ENCODE results near the gene SGCD.

SGCD gene

GRCh38 chr5:156684216-156684615 lies 357.3 kb downstream of the SGCD start:
- FAIRE-seq = no peak
- TF ChIP-seq POU2F2 (IDR thresholded peaks at IDR 0.05; ENCODE audit: low read depth, low read length) = no peak
- DNase-seq (ENCODE audit: insufficient read length, low spot score) = no peak

GRCh38 chr5:156685481-156685880 lies 358.5 kb downstream of the SGCD start:
- no peak for FAIRE-seq
- TF ChIP-seq SPI1 (IDR thresholded peaks at IDR 0.05; ENCODE audit: low read depth, low read length) = no peak
- TF ChIP-seq POLR2A (IDR thresholded peaks at IDR 0.05; ENCODE audit: low read depth, low read length) = no peak
- TF ChIP-seq POU2F2 (IDR thresholded peaks at IDR 0.05; ENCODE audit: low read depth, low read length) = no peak
- TF ChIP-seq PAX5 (IDR thresholded peaks at IDR 0.05; ENCODE audit: insufficient read depth, low read length, severe bottlenecking) = no peak
- TF ChIP-seq TAF1 (IDR thresholded peaks at IDR 0.05; ENCODE audit: low read depth, low read length) = no peak
- no peak for TF ChIP-seq POLR2AphosphoS5 (IDR thresholded peaks at IDR 0.05; ENCODE audit: low read depth, low read length)
- DNase-seq (ENCODE audit: insufficient read length, low spot score) = no peak

DNA sequence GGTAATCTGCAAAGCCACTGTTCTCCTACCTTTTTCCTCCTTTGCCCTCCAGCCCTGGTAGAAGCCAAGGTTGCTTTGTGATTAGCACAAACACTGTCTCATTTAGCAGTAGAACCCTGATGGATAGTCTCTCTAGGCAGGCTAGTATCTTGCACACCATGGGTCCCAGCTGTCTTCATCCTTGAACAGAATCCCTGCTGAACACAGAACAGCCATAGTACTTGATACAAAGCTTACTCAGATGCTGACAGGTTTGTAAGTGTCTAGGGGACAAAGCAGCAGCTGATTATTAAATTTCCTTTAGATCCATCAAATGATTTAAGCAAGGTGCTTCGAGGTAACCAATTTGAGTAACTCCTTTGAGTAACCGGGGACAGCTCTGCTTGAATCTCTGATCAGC lies 359.4 kb downstream of the SGCD start:
- TF ChIP-seq SPI1 (IDR thresholded peaks at IDR 0.05; ENCODE audit: low read depth, low read length) = no peak
- TF ChIP-seq POLR2AphosphoS5 (IDR thresholded peaks at IDR 0.05; ENCODE audit: low read depth, low read length) = no peak
- TF ChIP-seq POU2F2 (IDR thresholded peaks at IDR 0.05; ENCODE audit: low read depth, low read length) = no peak
- no peak for TF ChIP-seq POLR2A (IDR thresholded peaks at IDR 0.05; ENCODE audit: low read depth, low read length)
- TF ChIP-seq TAF1 (IDR thresholded peaks at IDR 0.05; ENCODE audit: low read depth, low read length) = no peak
- TF ChIP-seq PAX5 (IDR thresholded peaks at IDR 0.05; ENCODE audit: insufficient read depth, low read length, severe bottlenecking) = no peak
- no peak for DNase-seq (ENCODE audit: insufficient read length, low spot score)
- no peak for FAIRE-seq

DNA sequence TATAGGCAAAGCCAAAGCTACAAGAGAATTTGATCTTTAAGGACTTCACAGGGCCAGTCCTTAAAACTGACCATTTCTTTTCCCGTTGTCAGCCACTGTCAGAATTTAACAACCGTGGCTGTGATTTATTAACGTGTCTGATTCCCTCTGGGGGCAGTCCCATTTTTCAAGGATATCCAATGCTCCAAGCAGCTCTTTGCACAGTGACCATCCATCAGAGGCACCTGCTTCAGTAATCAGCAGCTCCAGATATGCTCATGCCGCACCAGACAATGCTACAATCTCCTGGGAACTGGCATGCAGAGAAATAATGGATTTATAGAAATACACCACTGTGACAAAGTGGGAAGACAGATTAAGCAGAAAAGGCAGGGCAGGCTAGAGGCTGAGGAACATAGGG lies 359.8 kb downstream of the SGCD start:
- TF ChIP-seq SPI1 (IDR thresholded peaks at IDR 0.05; ENCODE audit: low read depth, low read length) = no peak
- no peak for TF ChIP-seq POLR2A (IDR thresholded peaks at IDR 0.05; ENCODE audit: low read depth, low read length)
- TF ChIP-seq POLR2AphosphoS5 (IDR thresholded peaks at IDR 0.05; ENCODE audit: low read depth, low read length) = no peak
- no peak for TF ChIP-seq PAX5 (IDR thresholded peaks at IDR 0.05; ENCODE audit: insufficient read depth, low read length, severe bottlenecking)
- no peak for TF ChIP-seq TAF1 (IDR thresholded peaks at IDR 0.05; ENCODE audit: low read depth, low read length)
- TF ChIP-seq POU2F2 (IDR thresholded peaks at IDR 0.05; ENCODE audit: low read depth, low read length) = no peak
- FAIRE-seq = no peak
- no peak for DNase-seq (ENCODE audit: insufficient read length, low spot score)

DNA sequence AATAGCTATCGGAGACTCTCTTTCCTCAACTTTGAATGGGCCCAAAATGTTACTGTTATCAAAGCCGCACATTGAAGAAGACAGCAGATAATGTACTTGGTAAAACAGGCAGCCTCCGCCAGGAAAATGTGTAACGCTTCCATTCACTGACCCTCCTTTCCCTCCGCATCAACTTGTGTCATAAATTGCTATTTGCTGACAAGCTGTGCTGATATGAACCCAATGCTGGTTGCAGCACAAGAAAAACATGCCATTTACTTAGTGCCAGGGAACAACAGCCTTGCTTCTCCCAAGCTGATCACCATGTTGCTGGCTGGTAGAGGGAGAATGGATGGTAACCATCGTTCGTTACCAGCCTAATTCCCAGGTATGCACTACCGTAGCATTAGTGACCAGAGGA lies 360.6 kb downstream of the SGCD start:
- DNase-seq (ENCODE audit: insufficient read length, low spot score) (no peak), FAIRE-seq (no peak)
- TF ChIP-seq SPI1 (IDR thresholded peaks at IDR 0.05; ENCODE audit: low read depth, low read length) = no peak
- TF ChIP-seq POLR2A (IDR thresholded peaks at IDR 0.05; ENCODE audit: low read depth, low read length) = no peak
- TF ChIP-seq PAX5 (IDR thresholded peaks at IDR 0.05; ENCODE audit: insufficient read depth, low read length, severe bottlenecking) = no peak
- no peak for TF ChIP-seq POLR2AphosphoS5 (IDR thresholded peaks at IDR 0.05; ENCODE audit: low read depth, low read length)
- no peak for TF ChIP-seq POU2F2 (IDR thresholded peaks at IDR 0.05; ENCODE audit: low read depth, low read length)
- no peak for TF ChIP-seq TAF1 (IDR thresholded peaks at IDR 0.05; ENCODE audit: low read depth, low read length)

DNA sequence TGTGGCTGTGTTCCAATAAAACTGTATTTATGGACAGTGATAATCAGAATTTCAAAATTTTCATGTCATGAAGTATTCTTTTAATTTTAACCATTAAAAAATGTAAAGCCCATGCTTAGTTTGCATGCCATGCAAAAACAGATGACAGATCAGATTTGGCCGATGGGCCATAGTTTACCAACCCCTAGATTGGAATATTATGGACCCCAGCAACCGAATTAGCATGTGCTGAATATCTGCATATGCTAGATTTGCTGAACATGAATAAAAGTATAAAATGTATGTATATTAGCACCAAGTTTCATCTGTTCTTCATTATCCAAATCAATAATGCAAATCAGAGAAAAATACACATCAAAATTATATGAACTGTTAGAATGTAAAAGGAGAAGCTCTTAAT lies 364.6 kb downstream of the SGCD start:
- DNase-seq (ENCODE audit: insufficient read length, low spot score) (no peak), FAIRE-seq (no peak)
- TF ChIP-seq TAF1 (IDR thresholded peaks at IDR 0.05; ENCODE audit: low read depth, low read length) (no peak), PAX5 (IDR thresholded peaks at IDR 0.05; ENCODE audit: insufficient read depth, low read length, severe bottlenecking) (no peak), POLR2AphosphoS5 (IDR thresholded peaks at IDR 0.05; ENCODE audit: low read depth, low read length) (no peak), POLR2A (IDR thresholded peaks at IDR 0.05; ENCODE audit: low read depth, low read length) (no peak), SPI1 (IDR thresholded peaks at IDR 0.05; ENCODE audit: low read depth, low read length) (no peak), POU2F2 (IDR thresholded peaks at IDR 0.05; ENCODE audit: low read depth, low read length) (no peak)

GRCh38 chr5:156693113-156693512 lies 366.1 kb downstream of the SGCD start:
- TF ChIP-seq TAF1 (IDR thresholded peaks at IDR 0.05; ENCODE audit: low read depth, low read length) (no peak), POLR2A (IDR thresholded peaks at IDR 0.05; ENCODE audit: low read depth, low read length) (no peak), POLR2AphosphoS5 (IDR thresholded peaks at IDR 0.05; ENCODE audit: low read depth, low read length) (no peak), PAX5 (IDR thresholded peaks at IDR 0.05; ENCODE audit: insufficient read depth, low read length, severe bottlenecking) (no peak), SPI1 (IDR thresholded peaks at IDR 0.05; ENCODE audit: low read depth, low read length) (no peak), POU2F2 (IDR thresholded peaks at IDR 0.05; ENCODE audit: low read depth, low read length) (no peak)
- DNase-seq (ENCODE audit: insufficient read length, low spot score) = no peak
- no peak for FAIRE-seq

GRCh38 chr5:156694598-156694997 lies 367.6 kb downstream of the SGCD start:
- no peak for FAIRE-seq
- TF ChIP-seq POU2F2 (IDR thresholded peaks at IDR 0.05; ENCODE audit: low read depth, low read length) (no peak), POLR2A (IDR thresholded peaks at IDR 0.05; ENCODE audit: low read depth, low read length) (no peak), SPI1 (IDR thresholded peaks at IDR 0.05; ENCODE audit: low read depth, low read length) (no peak), POLR2AphosphoS5 (IDR thresholded peaks at IDR 0.05; ENCODE audit: low read depth, low read length) (no peak), PAX5 (IDR thresholded peaks at IDR 0.05; ENCODE audit: insufficient read depth, low read length, severe bottlenecking) (no peak), TAF1 (IDR thresholded peaks at IDR 0.05; ENCODE audit: low read depth, low read length) (no peak)
- DNase-seq (ENCODE audit: insufficient read length, low spot score) = no peak

- DNase-seq (ENCODE audit: insufficient read length, low spot score) (no peak), FAIRE-seq (no peak)
- TF ChIP-seq PAX5 (IDR thresholded peaks at IDR 0.05; ENCODE audit: insufficient read depth, low read length, severe bottlenecking) (no peak), TAF1 (IDR thresholded peaks at IDR 0.05; ENCODE audit: low read depth, low read length) (no peak), POLR2AphosphoS5 (IDR thresholded peaks at IDR 0.05; ENCODE audit: low read depth, low read length) (no peak), POLR2A (IDR thresholded peaks at IDR 0.05; ENCODE audit: low read depth, low read length) (no peak), SPI1 (IDR thresholded peaks at IDR 0.05; ENCODE audit: low read depth, low read length) (no peak), POU2F2 (IDR thresholded peaks at IDR 0.05; ENCODE audit: low read depth, low read length) (no peak)
These were observed 368.8 kb downstream of the SGCD start for GRCh38 chr5:156695774-156696173.

GRCh38 chr5:156698323-156698722 lies 371.4 kb downstream of the SGCD start:
- FAIRE-seq (no peak), DNase-seq (ENCODE audit: insufficient read length, low spot score) (no peak)
- TF ChIP-seq POU2F2 (IDR thresholded peaks at IDR 0.05; ENCODE audit: low read depth, low read length) = no peak
- no peak for TF ChIP-seq PAX5 (IDR thresholded peaks at IDR 0.05; ENCODE audit: insufficient read depth, low read length, severe bottlenecking)
- no peak for TF ChIP-seq TAF1 (IDR thresholded peaks at IDR 0.05; ENCODE audit: low read depth, low read length)
- TF ChIP-seq SPI1 (IDR thresholded peaks at IDR 0.05; ENCODE audit: low read depth, low read length) = no peak
- no peak for TF ChIP-seq POLR2AphosphoS5 (IDR thresholded peaks at IDR 0.05; ENCODE audit: low read depth, low read length)
- TF ChIP-seq POLR2A (IDR thresholded peaks at IDR 0.05; ENCODE audit: low read depth, low read length) = no peak

Measured in GM12891 (cell line).